GM21825 (cell line): ENCODE measurements around the gene YTHDC2.
A peak's percentile ranks its signal among the peaks of the same experiment; 100 is the strongest.
"Not testable (repeated sequence)": the region's sequence is repeated elsewhere in the genome, so short reads cannot be mapped to it uniquely, and the experiment has no call there.

Experiments used
- ATAC-seq: cut with Tn5 transposase; IDR thresholded peaks from one replicate; pipeline ENCODE4 v1.9.1; 2021; ENCODE audit warnings: mild to moderate bottlenecking, moderate library complexity; ENCODE audit not compliant: unreplicated experiment

The YTHDC2 gene

DNA sequence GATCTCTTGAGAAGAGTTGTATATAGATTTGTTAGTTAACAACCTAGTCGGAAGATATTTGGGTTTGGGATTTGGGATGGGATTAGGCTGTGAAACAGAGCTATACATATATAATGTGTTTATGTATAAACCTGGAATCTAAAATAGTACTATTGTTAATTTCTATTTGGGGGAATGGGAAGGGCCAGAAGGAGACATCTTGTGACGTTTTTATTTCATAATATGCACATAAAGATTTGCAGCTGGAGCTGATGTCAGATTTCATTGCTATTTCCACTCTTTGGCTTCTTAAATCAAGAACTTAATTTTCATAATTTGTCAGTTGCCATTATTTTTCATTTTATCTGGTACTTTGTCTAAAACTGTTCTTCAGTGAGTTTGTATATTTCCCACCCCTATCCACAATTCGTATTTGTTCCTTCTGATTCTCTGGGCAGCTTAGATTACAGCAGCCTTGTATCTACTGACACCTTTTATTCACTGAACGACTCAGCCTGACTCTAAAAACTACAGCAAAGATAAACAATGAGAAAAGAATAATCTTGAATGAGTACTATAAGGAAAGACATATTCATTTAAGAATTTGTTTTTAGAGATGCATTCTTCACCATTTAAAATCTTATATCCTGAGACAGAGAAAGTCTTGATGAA, 86.9 kb downstream of the YTHDC2 start:
- no peak for ATAC-seq

DNA sequence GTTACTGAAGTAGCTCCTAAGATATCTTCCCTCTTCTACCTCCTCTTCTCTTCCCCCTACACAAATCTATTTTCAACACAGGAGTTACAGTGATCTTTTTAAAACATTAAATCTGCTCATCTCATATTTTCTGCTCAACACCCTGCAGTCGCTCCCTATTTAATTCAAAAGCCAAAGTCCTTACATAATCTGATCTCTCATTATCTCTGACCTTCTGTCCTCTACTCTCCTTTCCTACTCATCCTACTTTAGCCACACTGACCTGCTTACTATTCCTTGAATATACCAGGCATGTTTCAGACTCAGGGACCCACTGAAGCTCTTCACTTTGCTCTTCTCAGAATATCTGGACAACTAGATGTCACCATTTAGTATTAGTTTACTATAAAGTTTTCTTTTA, 87.9 kb downstream of the YTHDC2 start:
- no peak for ATAC-seq

GRCh38 chr5:113603246-113603645, 89.8 kb downstream of the YTHDC2 start:
- not testable (repeated sequence) for ATAC-seq

- no peak for ATAC-seq
Measured at GRCh38 chr5:113606298-113607134, 93.0 kb downstream of the YTHDC2 start.

DNA sequence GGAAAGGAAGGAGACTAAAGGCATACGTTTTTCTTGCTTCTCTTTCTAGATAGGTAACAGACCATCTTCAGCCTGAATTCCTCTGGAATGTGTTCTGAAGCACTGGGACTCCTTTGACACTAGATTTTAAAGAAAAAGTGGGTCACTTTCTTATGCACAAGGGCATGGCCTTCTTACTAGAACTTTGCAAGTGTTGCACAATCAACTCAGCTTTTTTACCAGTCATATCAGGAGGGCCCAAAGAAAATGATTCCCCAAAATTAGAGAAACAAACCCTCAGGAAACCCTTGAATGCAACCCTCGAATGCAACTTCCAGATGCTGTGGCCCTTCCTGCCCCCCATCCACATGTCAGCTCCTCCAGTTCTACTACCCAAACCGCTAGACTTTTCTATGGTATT, 93.9 kb downstream of the YTHDC2 start:
- no peak for ATAC-seq

DNA sequence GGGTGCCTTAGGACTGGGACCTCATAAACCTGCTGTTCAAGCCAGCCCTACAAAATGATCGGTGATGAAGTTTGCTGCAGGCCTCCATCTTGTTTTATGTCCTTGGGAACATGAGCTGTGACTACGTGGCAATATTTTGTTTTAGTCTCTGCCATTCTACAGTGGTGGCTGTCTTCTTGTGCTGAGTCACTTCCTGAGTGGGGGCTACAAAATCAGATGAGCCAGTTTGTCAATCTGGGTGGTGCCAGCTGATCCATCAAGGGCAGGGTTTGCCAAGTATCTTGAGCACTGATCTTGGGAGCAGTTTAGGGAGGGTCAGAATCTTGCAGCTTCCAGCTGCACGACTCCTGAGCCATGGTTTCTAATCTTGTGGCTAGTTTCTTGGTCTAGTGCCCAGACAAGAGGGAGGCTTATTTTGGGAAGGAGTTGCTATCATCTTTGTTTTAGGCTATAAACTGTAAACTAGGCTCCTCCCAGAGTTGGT, 94.7 kb downstream of the YTHDC2 start:
- ATAC-seq, result no peak

DNA sequence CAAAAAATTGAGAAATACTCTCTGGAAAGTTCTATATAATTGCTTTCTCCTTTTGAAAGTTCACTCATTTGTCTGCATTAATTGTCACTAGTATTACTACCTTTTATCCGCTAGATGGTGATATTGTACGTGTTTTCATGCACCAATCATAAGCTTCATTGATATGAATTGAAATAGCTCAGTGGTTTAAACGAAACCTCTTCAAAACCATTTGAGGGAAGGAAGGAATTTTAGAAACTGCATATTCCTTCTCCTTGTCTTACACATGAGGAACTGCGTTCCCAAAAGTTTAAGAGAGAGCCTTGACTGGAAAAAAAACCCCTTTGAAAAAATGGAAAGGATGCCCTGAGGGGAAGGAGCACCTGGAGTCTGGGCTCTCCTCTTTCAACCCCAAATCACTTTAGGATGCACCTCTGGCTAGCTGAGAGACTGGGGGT, 98.6 kb downstream of the YTHDC2 start:
- ATAC-seq, result peak; percentile 73

DNA sequence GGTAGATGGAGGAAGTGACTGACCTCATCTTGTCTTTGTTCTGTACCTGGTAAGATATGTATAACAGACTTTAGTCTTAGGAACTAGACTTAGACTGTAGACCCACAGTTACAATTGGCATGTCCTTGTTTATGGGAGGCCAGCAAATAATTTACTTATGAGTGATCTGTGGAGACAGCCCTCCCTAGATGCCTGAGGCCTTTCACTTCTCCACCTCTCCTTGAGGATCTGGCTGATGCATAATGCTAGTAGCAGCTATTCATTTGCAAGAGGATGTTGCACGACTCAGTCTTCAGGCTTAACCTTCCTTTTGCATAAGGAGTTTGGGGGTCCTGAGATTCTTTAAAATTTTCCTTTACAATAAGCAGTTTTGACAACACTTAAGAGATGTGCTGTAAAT, 100.7 kb downstream of the YTHDC2 start:
- no peak for ATAC-seq

GRCh38 chr5:113615708-113616107, 102.2 kb downstream of the YTHDC2 start:
- no peak for ATAC-seq

- no peak for ATAC-seq
Measured at GRCh38 chr5:113617191-113617796, 103.8 kb downstream of the YTHDC2 start.

DNA sequence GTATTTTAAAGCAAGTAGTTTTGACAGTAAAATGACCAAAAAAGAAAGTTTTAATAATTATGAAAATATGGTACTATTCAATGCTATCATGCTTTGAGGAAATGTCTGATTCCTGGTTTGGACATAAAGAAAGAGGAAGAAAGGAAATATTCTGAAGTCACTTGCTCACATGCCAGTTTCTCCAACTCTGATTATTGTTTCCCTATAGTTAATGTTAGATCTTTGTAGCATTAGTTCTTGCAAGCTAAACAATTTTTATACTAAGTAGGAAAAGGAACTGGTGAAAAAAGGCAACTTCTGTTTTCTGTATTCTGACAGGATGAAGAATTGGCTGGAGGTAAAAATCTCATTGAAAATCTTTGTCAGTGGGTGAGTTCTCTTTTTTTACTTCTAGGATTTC, 119.5 kb downstream of the YTHDC2 start:
- ATAC-seq, result no peak

DNA sequence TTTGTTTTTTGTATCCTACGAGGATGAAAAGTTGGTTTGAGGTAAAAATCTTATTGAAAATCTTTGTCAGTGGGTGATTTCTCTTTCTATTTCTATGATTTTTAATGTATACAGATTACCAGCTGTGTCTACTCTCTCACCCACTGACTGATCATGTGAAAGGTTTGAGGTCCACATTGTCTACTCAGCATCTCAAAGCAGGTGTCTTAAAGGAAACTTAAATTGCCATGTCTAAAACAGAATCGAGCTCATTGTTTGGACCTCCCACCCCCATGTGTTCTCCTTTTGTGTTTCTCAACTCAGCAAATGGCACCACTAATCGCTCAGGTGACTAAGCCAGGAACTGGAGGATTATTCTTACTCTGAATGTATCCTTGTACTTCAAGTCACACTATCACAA, 121.5 kb downstream of the YTHDC2 start:
- no peak for ATAC-seq

GRCh38 chr5:113641715-113642114, 128.2 kb downstream of the YTHDC2 start:
- no peak for ATAC-seq
